Panc1 (cell line): ENCODE measurements around the gene NOS2.
"Not testable (repeated sequence)": the region's sequence is repeated elsewhere in the genome, so short reads cannot be mapped to it uniquely, and the experiment has no call there.

Source experiments
- POLR2AphosphoS5 ChIP-seq: IDR thresholded peaks from 2 replicates; pipeline ENCODE4 v1.6.1; 2012; ENCODE audit warnings: mild to moderate bottlenecking, low read depth, low read length, moderate library complexity
- SIN3A ChIP-seq: IDR thresholded peaks from 2 replicates; pipeline ENCODE4 v1.6.1; 2012; ENCODE audit warnings: low read depth, mild to moderate bottlenecking, low read length, moderate library complexity, borderline replicate concordance; ENCODE audit not compliant: insufficient read depth
- TCF7L2 ChIP-seq: IDR thresholded peaks from 2 replicates; pipeline ENCODE4 v1.6.1; 2011; ENCODE audit warnings: mild to moderate bottlenecking, low read depth, low read length, inconsistent platforms
- TF ChIP-seq, protein P1 (sequence below): fragments of 450-650 bp; IDR thresholded peaks from 2 replicates; pipeline ENCODE4 v1.5.1; 2017; ENCODE audit warnings: mild to moderate bottlenecking
- TF ChIP-seq, protein P2 (sequence below), 2 experiments: IDR thresholded peaks; 2 replicates each; pipeline ENCODE4 v1.6.1; 2011 to 2012; ENCODE audit warnings: low read depth in 2 of 2, control low read depth in 1 of 2, low read length in 1 of 2, mild to moderate bottlenecking in 1 of 2, moderate library complexity in 1 of 2; ENCODE audit not compliant: insufficient read depth in 1 of 2

DNA sequence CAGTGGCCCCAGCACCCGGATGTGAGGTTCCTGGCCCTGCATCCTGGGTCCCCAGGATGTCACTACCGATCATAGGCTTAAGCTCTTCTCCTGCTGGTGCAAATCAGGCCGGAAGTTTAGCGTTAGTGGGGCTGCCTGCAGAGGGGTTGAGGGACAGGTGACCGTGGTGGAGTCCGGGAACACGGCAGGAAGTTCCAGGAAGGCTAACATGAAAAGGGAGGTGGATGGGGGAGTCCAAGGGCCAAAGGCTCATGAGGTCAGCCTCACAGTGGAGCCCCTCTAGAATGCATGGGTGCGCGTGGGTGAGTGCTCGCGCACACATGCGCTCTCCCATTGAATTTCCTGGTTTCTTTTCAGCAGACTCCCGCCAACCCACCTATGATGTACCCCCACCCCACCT, 46.6 kb downstream of the NOS2 start:
- TF ChIP-seq, protein P1, sequence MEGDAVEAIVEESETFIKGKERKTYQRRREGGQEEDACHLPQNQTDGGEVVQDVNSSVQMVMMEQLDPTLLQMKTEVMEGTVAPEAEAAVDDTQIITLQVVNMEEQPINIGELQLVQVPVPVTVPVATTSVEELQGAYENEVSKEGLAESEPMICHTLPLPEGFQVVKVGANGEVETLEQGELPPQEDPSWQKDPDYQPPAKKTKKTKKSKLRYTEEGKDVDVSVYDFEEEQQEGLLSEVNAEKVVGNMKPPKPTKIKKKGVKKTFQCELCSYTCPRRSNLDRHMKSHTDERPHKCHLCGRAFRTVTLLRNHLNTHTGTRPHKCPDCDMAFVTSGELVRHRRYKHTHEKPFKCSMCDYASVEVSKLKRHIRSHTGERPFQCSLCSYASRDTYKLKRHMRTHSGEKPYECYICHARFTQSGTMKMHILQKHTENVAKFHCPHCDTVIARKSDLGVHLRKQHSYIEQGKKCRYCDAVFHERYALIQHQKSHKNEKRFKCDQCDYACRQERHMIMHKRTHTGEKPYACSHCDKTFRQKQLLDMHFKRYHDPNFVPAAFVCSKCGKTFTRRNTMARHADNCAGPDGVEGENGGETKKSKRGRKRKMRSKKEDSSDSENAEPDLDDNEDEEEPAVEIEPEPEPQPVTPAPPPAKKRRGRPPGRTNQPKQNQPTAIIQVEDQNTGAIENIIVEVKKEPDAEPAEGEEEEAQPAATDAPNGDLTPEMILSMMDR: not testable (repeated sequence)
- not testable (repeated sequence) for TF ChIP-seq SIN3A, POLR2AphosphoS5, TCF7L2
- TF ChIP-seq, protein P2, sequence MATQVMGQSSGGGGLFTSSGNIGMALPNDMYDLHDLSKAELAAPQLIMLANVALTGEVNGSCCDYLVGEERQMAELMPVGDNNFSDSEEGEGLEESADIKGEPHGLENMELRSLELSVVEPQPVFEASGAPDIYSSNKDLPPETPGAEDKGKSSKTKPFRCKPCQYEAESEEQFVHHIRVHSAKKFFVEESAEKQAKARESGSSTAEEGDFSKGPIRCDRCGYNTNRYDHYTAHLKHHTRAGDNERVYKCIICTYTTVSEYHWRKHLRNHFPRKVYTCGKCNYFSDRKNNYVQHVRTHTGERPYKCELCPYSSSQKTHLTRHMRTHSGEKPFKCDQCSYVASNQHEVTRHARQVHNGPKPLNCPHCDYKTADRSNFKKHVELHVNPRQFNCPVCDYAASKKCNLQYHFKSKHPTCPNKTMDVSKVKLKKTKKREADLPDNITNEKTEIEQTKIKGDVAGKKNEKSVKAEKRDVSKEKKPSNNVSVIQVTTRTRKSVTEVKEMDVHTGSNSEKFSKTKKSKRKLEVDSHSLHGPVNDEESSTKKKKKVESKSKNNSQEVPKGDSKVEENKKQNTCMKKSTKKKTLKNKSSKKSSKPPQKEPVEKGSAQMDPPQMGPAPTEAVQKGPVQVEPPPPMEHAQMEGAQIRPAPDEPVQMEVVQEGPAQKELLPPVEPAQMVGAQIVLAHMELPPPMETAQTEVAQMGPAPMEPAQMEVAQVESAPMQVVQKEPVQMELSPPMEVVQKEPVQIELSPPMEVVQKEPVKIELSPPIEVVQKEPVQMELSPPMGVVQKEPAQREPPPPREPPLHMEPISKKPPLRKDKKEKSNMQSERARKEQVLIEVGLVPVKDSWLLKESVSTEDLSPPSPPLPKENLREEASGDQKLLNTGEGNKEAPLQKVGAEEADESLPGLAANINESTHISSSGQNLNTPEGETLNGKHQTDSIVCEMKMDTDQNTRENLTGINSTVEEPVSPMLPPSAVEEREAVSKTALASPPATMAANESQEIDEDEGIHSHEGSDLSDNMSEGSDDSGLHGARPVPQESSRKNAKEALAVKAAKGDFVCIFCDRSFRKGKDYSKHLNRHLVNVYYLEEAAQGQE (IDR thresholded peaks at IDR 0.05; ENCODE audit: insufficient read depth in 1 of 2, low read depth in 2 of 2, low read length in 1 of 2): not testable (repeated sequence)
